Mucosa of stomach (tissue), 1 donor: Measurements from ENCODE around the gene FBXW2.
"Not testable (repeated sequence)": the region's sequence is repeated elsewhere in the genome, so short reads cannot be mapped to it uniquely, and the experiment has no call there.

Experiments
- H3K27me3 ChIP-seq: one replicate; pipeline ENCODE4 v1.7.0; 2013; ENCODE audit warnings: mild to moderate bottlenecking, low read length; ENCODE audit not compliant: control insufficient read depth, insufficient read depth
- H3K36me3 ChIP-seq: one replicate; pipeline ENCODE4 v1.7.0; 2013; ENCODE audit warnings: low read length; ENCODE audit not compliant: control insufficient read depth, insufficient read depth
- H3K4me1 ChIP-seq: one replicate; pipeline ENCODE4 v1.7.0; 2013; ENCODE audit warnings: mild to moderate bottlenecking, low read length; ENCODE audit not compliant: control insufficient read depth, insufficient read depth
- H3K4me3 ChIP-seq: one replicate; pipeline ENCODE4 v1.7.0; 2013; ENCODE audit warnings: low read length
- H3K9ac ChIP-seq: one replicate; pipeline ENCODE4 v1.7.0; 2013; ENCODE audit warnings: mild to moderate bottlenecking, low read length, moderate library complexity
- H3K9me3 ChIP-seq: one replicate; pipeline ENCODE4 v1.7.0; 2013; ENCODE audit warnings: mild to moderate bottlenecking, low read length, moderate library complexity; ENCODE audit not compliant: control insufficient read depth
- donor health status: Pancreatic carcinoma.

FBXW2 gene

GRCh38 chr9:120815075-120815474 is 21.9 kb upstream of the FBXW2 start:
- no peak overlapping the region for H3K9ac ChIP-seq
- H3K4me1 ChIP-seq: no peaks in the 10 kb centered on the region
- H3K36me3 ChIP-seq: no peaks in the 10 kb centered on the region
- no peaks in the 10 kb centered on the region for H3K9me3 ChIP-seq
- H3K4me3 ChIP-seq: no peak overlapping the region
- no peaks in the 10 kb centered on the region for H3K27me3 ChIP-seq

- Histone ChIP-seq H3K4me1 (no peaks in the 10 kb centered on the region), H3K9me3 (peaks cover 6% of the 10 kb centered on the region), H3K4me3 (no peak overlapping the region), H3K9ac (no peak overlapping the region), H3K27me3 (no peaks in the 10 kb centered on the region), H3K36me3 (no peaks in the 10 kb centered on the region)
Observed at GRCh38 chr9:120808931-120809330, 15.7 kb upstream of the FBXW2 start.

- H3K4me1 ChIP-seq: no peaks in the 10 kb centered on the region
- H3K9ac ChIP-seq: no peak overlapping the region
- no peak overlapping the region for H3K4me3 ChIP-seq
- H3K9me3 ChIP-seq: peaks cover 6% of the 10 kb centered on the region
- no peaks in the 10 kb centered on the region for H3K36me3 ChIP-seq
- no peaks in the 10 kb centered on the region for H3K27me3 ChIP-seq
Observed at GRCh38 chr9:120807607-120808379, 14.6 kb upstream of the FBXW2 start.

GRCh38 chr9:120804784-120805363 is 11.7 kb upstream of the FBXW2 start:
- not testable (repeated sequence) for H3K4me1 ChIP-seq, H3K9ac ChIP-seq, H3K27me3 ChIP-seq

DNA sequence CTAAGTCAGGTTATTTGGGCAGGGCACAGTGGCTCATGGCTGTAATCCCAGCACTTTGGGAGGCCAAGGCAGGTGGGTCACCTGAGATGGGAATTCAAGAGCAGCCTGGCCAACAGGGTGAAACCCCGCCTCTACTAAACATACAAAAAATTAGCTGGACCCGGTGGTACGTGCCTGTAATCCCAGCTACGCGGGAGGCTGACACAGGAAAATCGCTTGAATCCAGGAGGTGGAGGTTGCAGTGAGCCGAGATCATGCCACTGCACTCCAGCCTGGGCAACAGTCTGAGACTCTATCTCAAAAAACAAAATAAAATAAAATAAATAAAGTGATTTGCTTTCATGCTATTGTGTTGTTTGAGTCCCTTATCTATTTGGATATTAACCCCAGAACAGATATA is 8.2 kb upstream of the FBXW2 start:
- no peak overlapping the region for H3K9ac ChIP-seq
- H3K4me3 ChIP-seq: no peak overlapping the region
- no peaks in the 10 kb centered on the region for H3K4me1 ChIP-seq
- no peaks in the 10 kb centered on the region for H3K36me3 ChIP-seq
- H3K9me3 ChIP-seq: no peaks in the 10 kb centered on the region
- H3K27me3 ChIP-seq: no peaks in the 10 kb centered on the region

More at GRCh38 chr9:120804784-120805363, 11.7 kb upstream of the FBXW2 start:
- H3K4me3 ChIP-seq, H3K36me3 ChIP-seq, H3K9me3 ChIP-seq: not testable (repeated sequence)

GRCh38 chr9:120791161-120791560 is 2.1 kb downstream of the FBXW2 start:
- no peak overlapping the region for H3K9ac ChIP-seq
- H3K4me1 ChIP-seq: peaks cover 14% of the 10 kb centered on the region
- no peaks in the 10 kb centered on the region for H3K9me3 ChIP-seq
- H3K4me3 ChIP-seq: no peak overlapping the region
- H3K27me3 ChIP-seq: no peaks in the 10 kb centered on the region
- H3K36me3 ChIP-seq: no peaks in the 10 kb centered on the region

GRCh38 chr9:120787933-120788332 is 5.3 kb downstream of the FBXW2 start:
- Histone ChIP-seq H3K36me3 (no peaks in the 10 kb centered on the region), H3K4me1 (peaks cover 6% of the 10 kb centered on the region), H3K9ac (no peak overlapping the region), H3K4me3 (no peak overlapping the region), H3K9me3 (no peaks in the 10 kb centered on the region), H3K27me3 (no peaks in the 10 kb centered on the region)

DNA sequence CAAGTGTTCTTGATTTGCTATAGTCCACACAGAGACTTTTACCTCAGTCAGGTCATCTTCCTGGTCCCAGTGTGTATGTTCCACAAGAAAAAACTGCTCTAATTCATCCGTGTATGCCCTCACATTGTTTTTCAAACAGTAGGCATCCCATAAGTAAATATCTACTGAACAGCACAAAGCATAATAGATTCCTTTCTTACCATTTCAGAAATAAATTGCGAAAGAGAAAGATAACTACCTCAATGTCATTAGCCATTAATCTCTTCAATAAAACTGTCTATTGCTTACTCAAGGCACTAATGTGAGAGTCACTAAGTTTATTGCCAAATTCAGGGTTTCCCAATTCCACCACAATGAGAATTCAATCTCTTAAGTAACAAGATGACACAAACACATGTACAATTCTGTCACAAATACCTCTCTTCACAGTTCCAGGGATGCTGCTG is 9.6 kb downstream of the FBXW2 start:
- peaks cover 6% of the 10 kb centered on the region for H3K4me1 ChIP-seq
- H3K27me3 ChIP-seq: no peaks in the 10 kb centered on the region
- no peak overlapping the region for H3K4me3 ChIP-seq
- H3K9me3 ChIP-seq: no peaks in the 10 kb centered on the region
- H3K36me3 ChIP-seq: no peaks in the 10 kb centered on the region
- no peak overlapping the region for H3K9ac ChIP-seq

DNA sequence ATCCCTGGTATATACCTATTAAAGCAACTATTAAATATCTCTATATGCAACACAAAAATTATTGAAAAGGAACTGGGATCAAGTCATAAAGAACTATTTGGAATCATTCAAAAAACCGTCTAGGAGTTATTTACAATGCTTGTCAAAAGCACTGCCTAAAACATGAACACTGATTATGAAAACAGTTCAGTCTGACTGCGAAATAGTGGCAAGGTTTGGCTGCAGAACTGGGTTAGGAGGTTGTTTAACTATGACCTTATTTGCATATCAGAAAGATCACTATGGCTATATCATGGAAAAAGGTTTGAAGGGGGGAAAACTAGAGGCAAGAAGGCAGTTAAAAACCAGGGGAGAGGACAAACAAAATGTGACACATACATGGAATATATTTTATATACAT is 12.0 kb downstream of the FBXW2 start:
- Histone ChIP-seq H3K4me3 (no peak overlapping the region), H3K4me1 (peaks cover 5% of the 10 kb centered on the region), H3K36me3 (no peaks in the 10 kb centered on the region), H3K27me3 (no peaks in the 10 kb centered on the region), H3K9me3 (no peaks in the 10 kb centered on the region), H3K9ac (no peak overlapping the region)

- peaks cover 5% of the 10 kb centered on the region for H3K4me1 ChIP-seq
- no peaks in the 10 kb centered on the region for H3K36me3 ChIP-seq
- H3K9ac ChIP-seq: no peak overlapping the region
- no peaks in the 10 kb centered on the region for H3K9me3 ChIP-seq
- H3K27me3 ChIP-seq: no peaks in the 10 kb centered on the region
- H3K4me3 ChIP-seq: no peak overlapping the region
Observed at GRCh38 chr9:120780367-120780766, 12.8 kb downstream of the FBXW2 start.

GRCh38 chr9:120779227-120779626 is 14.0 kb downstream of the FBXW2 start:
- Histone ChIP-seq H3K9ac (no peak overlapping the region), H3K4me1 (peaks cover 5% of the 10 kb centered on the region), H3K9me3 (no peaks in the 10 kb centered on the region), H3K27me3 (no peaks in the 10 kb centered on the region), H3K4me3 (no peak overlapping the region), H3K36me3 (no peaks in the 10 kb centered on the region)

GRCh38 chr9:120778758-120779157 is 14.5 kb downstream of the FBXW2 start:
- H3K36me3 ChIP-seq: no peaks in the 10 kb centered on the region
- H3K9ac ChIP-seq: no peak overlapping the region
- H3K4me1 ChIP-seq: peaks cover 5% of the 10 kb centered on the region
- no peaks in the 10 kb centered on the region for H3K9me3 ChIP-seq
- H3K27me3 ChIP-seq: no peaks in the 10 kb centered on the region
- H3K4me3 ChIP-seq: no peak overlapping the region
